Neural crest cell (in vitro differentiated cells): ENCODE results near the gene BSN. TPM values are rescaled to one million over a fixed set of nuclear protein-coding genes. Genes with fewer than 3 reads are reported as not detected.

Source experiments
- DNase-seq: peaks from one replicate; pipeline ENCODE4 v3.0.0; 2021; ENCODE audit warnings: low read depth, mixed read lengths, low spot score
- H3K27ac Mint-ChIP-seq: one replicate; pipeline ENCODE4 v1.8.0; 2021; ENCODE audit warnings: mild to moderate bottlenecking, mixed read lengths; ENCODE audit not compliant: unreplicated experiment
- H3K27me3 Mint-ChIP-seq: 2 replicates; pipeline ENCODE4 v1.8.0; 2021; ENCODE audit warnings: low read depth, mild to moderate bottlenecking, mixed read lengths
- H3K36me3 Mint-ChIP-seq: 2 replicates; pipeline ENCODE4 v1.8.0; 2021; ENCODE audit warnings: low read depth, mild to moderate bottlenecking, mixed read lengths
- H3K4me1 Mint-ChIP-seq: 2 replicates; pipeline ENCODE4 v1.8.0; 2021; ENCODE audit warnings: mixed read lengths
- H3K4me3 Mint-ChIP-seq: one replicate; pipeline ENCODE4 v1.8.0; 2021; ENCODE audit warnings: mild to moderate bottlenecking, mixed read lengths
- H3K9me3 Mint-ChIP-seq: 2 replicates; pipeline ENCODE4 v1.8.0; 2021; ENCODE audit warnings: mixed read lengths
- CTCF ChIP-seq: fragments of 200-600 bp; sonication (generic); conservative IDR thresholded peaks from 2 replicates; pipeline ENCODE4 v1.5.0; 2021; ENCODE audit warnings: antibody characterized with exemption, mild to moderate bottlenecking
- total RNA-seq: library from RNA; stranded (reverse); gene quantifications from 2 replicates; pipeline ENCODE4 v1.2.1, GENCODE V29; 2021

Gene BSN
- total RNA-seq, 1 donor from 2014 or later: 6.5 TPM

DNA sequence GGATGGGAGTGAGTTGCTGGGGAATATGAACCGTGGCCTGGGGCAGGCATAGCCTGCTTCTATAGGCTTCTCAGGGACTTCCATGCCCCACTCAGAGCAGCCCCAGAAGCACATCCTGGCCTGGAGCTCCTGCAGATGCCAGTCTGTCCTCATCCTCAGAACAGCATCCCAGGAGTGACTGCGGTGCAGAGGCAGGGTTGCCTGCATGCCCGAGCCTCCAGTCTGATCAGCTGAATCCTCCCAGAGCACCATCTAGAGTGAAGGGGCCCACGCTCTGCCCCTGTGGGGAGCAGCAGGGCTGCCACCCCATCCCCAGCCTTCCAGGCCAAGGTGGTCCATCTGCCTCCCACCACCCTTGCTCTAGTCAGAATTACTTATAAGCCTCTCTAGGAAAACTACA, 75.2 kb downstream of the BSN start:
- no peak overlapping the region for H3K27ac Mint-ChIP-seq
- no peak overlapping the region for H3K4me3 Mint-ChIP-seq
- H3K27me3 Mint-ChIP-seq: no peaks in the 10 kb centered on the region
- H3K36me3 Mint-ChIP-seq: peaks cover 14% of the 10 kb centered on the region
- no peaks in the 10 kb centered on the region for H3K4me1 Mint-ChIP-seq
- H3K9me3 Mint-ChIP-seq: peaks cover 14% of the 10 kb centered on the region
- no peak for TF ChIP-seq CTCF
- DNase-seq: no peak

DNA sequence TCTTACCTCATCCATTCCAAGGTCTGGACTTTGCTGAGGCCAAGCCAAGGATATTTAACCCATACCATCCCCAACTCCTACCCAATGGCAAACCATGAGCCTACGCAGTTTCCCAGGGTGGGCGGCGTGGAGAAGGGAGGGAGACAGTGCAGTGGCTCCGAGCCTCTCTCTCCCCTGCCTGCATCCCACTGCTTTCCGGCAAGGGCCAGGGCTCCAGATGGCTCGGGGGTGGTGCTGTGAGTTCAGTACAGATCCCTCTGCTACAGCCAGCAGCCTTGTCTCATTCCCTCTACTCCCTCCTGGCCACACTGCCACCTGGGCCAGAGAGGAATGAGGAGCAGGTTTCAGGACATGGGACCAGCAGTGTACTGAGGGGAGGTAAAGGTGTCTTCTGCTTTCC, 75.6 kb downstream of the BSN start:
- Mint-ChIP-seq H3K27ac (no peak overlapping the region), H3K4me3 (no peak overlapping the region), H3K9me3 (peaks cover 14% of the 10 kb centered on the region), H3K4me1 (no peaks in the 10 kb centered on the region), H3K36me3 (peaks cover 14% of the 10 kb centered on the region), H3K27me3 (no peaks in the 10 kb centered on the region)
- no peak for DNase-seq
- TF ChIP-seq CTCF: no peak

DNA sequence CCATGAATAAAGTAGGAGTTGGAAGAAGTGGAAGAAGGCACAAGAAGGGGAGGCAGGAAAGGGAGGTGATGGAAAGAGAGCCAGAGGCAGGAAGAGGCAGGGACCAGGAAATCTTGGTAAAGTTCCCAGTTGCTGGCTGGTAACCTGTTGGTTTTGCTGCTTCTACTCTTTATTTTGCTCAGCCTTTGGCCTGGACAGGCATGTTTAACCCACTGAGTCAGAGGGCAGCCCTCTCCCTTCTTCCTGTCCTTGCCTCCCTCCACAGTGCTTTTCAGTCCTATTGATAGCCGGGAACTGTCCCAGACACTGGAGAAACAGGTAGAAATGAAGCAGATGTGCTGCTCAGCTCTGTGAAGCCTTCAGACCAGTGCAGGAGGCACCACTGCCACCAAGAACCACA, 76.5 kb downstream of the BSN start:
- Mint-ChIP-seq H3K9me3 (peaks cover 14% of the 10 kb centered on the region), H3K36me3 (peaks cover 14% of the 10 kb centered on the region), H3K4me1 (no peaks in the 10 kb centered on the region), H3K27me3 (no peaks in the 10 kb centered on the region), H3K4me3 (no peak overlapping the region), H3K27ac (peak overlapping the region; percentile 75)
- TF ChIP-seq CTCF: no peak
- no peak for DNase-seq

DNA sequence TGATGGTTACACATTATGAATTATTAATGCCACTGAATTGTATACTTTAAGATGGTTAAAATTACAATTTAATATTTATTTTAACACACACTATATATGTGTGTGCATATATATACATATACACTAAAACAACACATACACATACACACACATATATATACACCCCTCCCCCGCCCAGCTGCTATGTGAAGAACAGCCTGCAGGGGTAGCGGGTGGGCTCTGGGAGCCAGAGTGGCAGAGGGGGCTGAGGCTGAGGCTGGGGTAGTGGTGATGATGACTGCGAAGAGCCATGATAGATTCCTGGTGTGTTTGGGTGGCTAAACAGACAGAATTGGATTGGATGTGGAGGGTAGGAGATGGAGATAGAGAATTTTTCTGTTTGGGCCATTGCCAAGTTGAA, 80.5 kb downstream of the BSN start:
- Mint-ChIP-seq H3K27ac (no peak overlapping the region), H3K4me3 (no peak overlapping the region), H3K4me1 (no peaks in the 10 kb centered on the region), H3K36me3 (peaks cover 14% of the 10 kb centered on the region), H3K9me3 (peaks cover 14% of the 10 kb centered on the region), H3K27me3 (no peaks in the 10 kb centered on the region)
- DNase-seq: no peak
- peak; percentile 30 for TF ChIP-seq CTCF

GRCh38 chr3:49636883-49637609, 82.8 kb downstream of the BSN start:
- Mint-ChIP-seq H3K4me3 (no peak overlapping the region), H3K27ac (no peak overlapping the region), H3K4me1 (no peaks in the 10 kb centered on the region), H3K36me3 (peaks cover under 1% of the 10 kb centered on the region), H3K9me3 (peaks cover 2% of the 10 kb centered on the region), H3K27me3 (no peaks in the 10 kb centered on the region)
- no peak for TF ChIP-seq CTCF
- no peak for DNase-seq
